K562 (cell line): ENCODE data around the gene LCTL. TPM values are rescaled to one million over a fixed set of nuclear protein-coding genes. Genes with fewer than 3 reads are reported as not detected.

Experiments used
- ATAC-seq: fragments of 200-7000 bp; cut with Tn5 transposase; 3 replicates; pipeline ENCODE4 v1.9.1; 2020; ENCODE audit warnings: moderate library complexity
- BruUV-seq: library from RNA; stranded (reverse); fragments of 400-500 nt; replicated peaks from 2 replicates; lab custom pipeline; 2021; lab: Mats Ljungman, UMichigan
- CTCF ChIA-PET: fragments of 300-600 bp; formaldehyde crosslinking; extraction: SDS; loops from one replicate; lab custom pipeline; 2021; ENCODE audit warnings: low intra/inter-chr PET ratio; lab: Yijun Ruan, JAX
- POLR2A ChIA-PET: fragments of 300-600, 350-650 bp; sonication (Branson Sonifier 250); formaldehyde crosslinking; extraction: SDS; loops from one replicate; lab custom pipeline; 2021; ENCODE audit warnings: antibody characterized with exemption, inconsistent platforms; lab: Yijun Ruan, JAX
- DNase-seq, 4 experiments: peaks; one replicate each; pipeline versions ENCODE4 v3.0.0 to v3.0.0-alpha.2; 2011 to 2018; ENCODE audit warnings: low spot score in 3 of 4, mixed read lengths in 3 of 4; ENCODE audit errors: extremely low read depth in 1 of 4
- FAIRE-seq: peaks from 2 replicates; lab custom pipeline; 2011; peaks lifted over from hg19 to GRCh38; lab: Jason Lieb, UNC
- H2AFZ ChIP-seq: 2 replicates; pipeline ENCODE4 v1.6.0; 2011; ENCODE audit warnings: low read depth, low read length, control low read depth, inconsistent platforms
- H3K27ac ChIP-seq: fragments of 200-600 bp; 3 replicates; pipeline ENCODE4 v1.8.0; 2011; ENCODE audit warnings: low read depth, mild to moderate bottlenecking, control low read depth, inconsistent platforms, low read length, moderate library complexity, mixed read lengths; ENCODE audit errors: extremely low read depth
- H3K27me3 ChIP-seq, 2 experiments: fragments of 300-600 bp in 1 of 2; 2 replicates in 1 of 2; 3 replicates in 1 of 2; pipeline versions ENCODE4 v1.6.0 to v1.8.0; 2011; ENCODE audit warnings: inconsistent platforms in 2 of 2, low read length in 2 of 2, mild to moderate bottlenecking in 1 of 2, mixed read lengths in 1 of 2, moderate library complexity in 1 of 2; ENCODE audit not compliant: control insufficient read depth in 2 of 2, insufficient read depth in 2 of 2
- H3K36me3 ChIP-seq: fragments of 300-600 bp; 3 replicates; pipeline ENCODE4 v1.8.0; 2011; ENCODE audit warnings: mild to moderate bottlenecking, low read length, inconsistent platforms; ENCODE audit not compliant: control insufficient read depth, insufficient read depth
- H3K4me1 ChIP-seq, 2 experiments: fragments of 200-600 bp in 1 of 2; replicated peaks in 1 of 2; 2 replicates in 1 of 2; 3 replicates in 1 of 2; pipeline versions ENCODE4 v1.5.1 to v1.8.0; 2011; ENCODE audit warnings: inconsistent platforms in 2 of 2, low read length in 2 of 2, mild to moderate bottlenecking in 1 of 2, mixed read lengths in 1 of 2, moderate library complexity in 1 of 2; ENCODE audit not compliant: control insufficient read depth in 2 of 2, insufficient read depth in 2 of 2
- H3K4me2 ChIP-seq: 2 replicates; pipeline ENCODE4 v1.6.1; 2011; ENCODE audit warnings: low read length, control low read depth, inconsistent platforms, mixed read lengths; ENCODE audit not compliant: insufficient read depth
- H3K4me3 ChIP-seq: fragments of 200-600 bp; sonication (generic), shearing (Covaris generic); 2 replicates; pipeline ENCODE4 v1.5.1; 2016; ENCODE audit warnings: control low read depth, inconsistent platforms
- H3K79me2 ChIP-seq: fragments of 200-600 bp; 3 replicates; pipeline ENCODE4 v1.8.0; 2011; ENCODE audit warnings: low read length, inconsistent platforms; ENCODE audit not compliant: control insufficient read depth, insufficient read depth
- H3K9ac ChIP-seq, 2 experiments: 2 replicates each; pipeline versions ENCODE4 v1.6.0 to v1.6.1; 2011; ENCODE audit warnings: low read depth in 2 of 2, low read length in 2 of 2, control low read depth in 1 of 2, inconsistent platforms in 1 of 2, mild to moderate bottlenecking in 1 of 2, mixed read lengths in 1 of 2; ENCODE audit not compliant: insufficient read depth in 1 of 2
- H3K9me1 ChIP-seq: one replicate; pipeline ENCODE4 v1.6.0; 2011; ENCODE audit warnings: inconsistent platforms, mild to moderate bottlenecking, low read length, moderate library complexity; ENCODE audit not compliant: control insufficient read depth, insufficient read depth
- H3K9me3 ChIP-seq: replicated peaks from 2 replicates; pipeline ENCODE4 v1.5.1; 2011; ENCODE audit warnings: low read depth, low read length, inconsistent platforms; ENCODE audit not compliant: control insufficient read depth, insufficient read depth
- H4K20me1 ChIP-seq: replicated peaks from 2 replicates; pipeline ENCODE4 v1.6.1; 2011; ENCODE audit warnings: low read length, inconsistent platforms, mixed read lengths; ENCODE audit not compliant: control insufficient read depth, insufficient read depth
- ATF7 ChIP-seq: fragments of 450-650 bp; IDR thresholded peaks from 2 replicates; pipeline ENCODE4 v1.7.1; 2014; ENCODE audit warnings: mild to moderate bottlenecking, moderate library complexity
- CHCHD3 ChIP-seq: fragments of 250-450 bp; sonication (Bioruptor Pico); IDR thresholded peaks from 2 replicates; pipeline ENCODE4 v2.1.2; 2022; ENCODE audit warnings: mild to moderate bottlenecking
- ETV1 ChIP-seq: fragments of 450-650 bp; conservative IDR thresholded peaks from 2 replicates; pipeline ENCODE4 v1.6.1; 2016; ENCODE audit warnings: missing genetic modification characterization, control low read depth, low read depth, missing compliant biosample characterization
- FOXK2 ChIP-seq, 2 experiments: fragments of 450-650 bp; IDR thresholded peaks in 1 of 2; conservative IDR thresholded peaks in 1 of 2; 2 replicates each; pipeline ENCODE4 v1.6.1; 2016; ENCODE audit warnings: low read depth in 2 of 2, mild to moderate bottlenecking in 1 of 2
- JUND ChIP-seq, 2 experiments: IDR thresholded peaks; 2 replicates in 1 of 2; 3 replicates in 1 of 2; pipeline ENCODE4 v1.6.1; 2011; ENCODE audit warnings: borderline replicate concordance in 2 of 2, low read depth in 2 of 2, low read length in 2 of 2, improper control_type of control experiment in 1 of 2, missing biosample characterization in 1 of 2, missing genetic modification characterization in 1 of 2, missing genetic modification reagents in 1 of 2
- NFRKB ChIP-seq: fragments of 450-650 bp; IDR thresholded peaks from 2 replicates; pipeline ENCODE4 v1.6.1; 2016; ENCODE audit warnings: low read depth
- TARDBP ChIP-seq: fragments of 450-650 bp; IDR thresholded peaks from 2 replicates; pipeline ENCODE4 v1.6.1; 2016
- ZNF140 ChIP-seq: fragments of 250-450 bp; sonication (Bioruptor Pico); IDR thresholded peaks from 2 replicates; pipeline ENCODE4 v1.8.0; 2021; ENCODE audit warnings: moderate library complexity, mild to moderate bottlenecking, inconsistent platforms
- ZNF24 ChIP-seq: fragments of 450-650 bp; IDR thresholded peaks from 2 replicates; pipeline ENCODE4 v1.6.1; 2016
- WGBS: fragments of 100-300 bp; shearing (Covaris generic); methylation state at CpG from one replicate; pipeline ENCODE4 v1.1.6; 2016; ENCODE audit warnings: low coverage, mixed read lengths; ENCODE audit not compliant: insufficient coverage; ENCODE audit errors: missing lambda C conversion rate; 5-methylcytosine and 5-hydroxymethylcytosine counted together
- in situ Hi-C: fragments of 300-500 bp; cut with MboI; formaldehyde crosslinking; loops from 4 replicates; pipeline ENCODE4 v1.15.0; 2018; ENCODE audit warnings: inconsistent platforms, mixed read lengths
- intact Hi-C: fragments of 100-400 bp; cut with micrococcal nuclease; formaldehyde crosslinking; loops from 2 replicates; pipeline ENCODE4 v1.14.2; 2022
- polyA plus RNA-seq, 8 experiments: library from polyadenylated mRNA; depleted of rRNA in 4 of 8; stranded (reverse) in 5 of 8; unstranded in 3 of 8; fragments of >200 nt; fragmentation: Nextera tagmentation in 2 of 8; fragmentation: Illumina TruSeq in 1 of 8; extraction: Ambion mirVana in 2 of 8; extraction: Trizol in 1 of 8; gene quantifications; 2 replicates each; pipeline versions ENCODE4 v1.2.1 to v1.2.3, GENCODE V29; 2011 to 2014; ENCODE audit warnings: inconsistent platforms in 1 of 8, missing spikeins in 1 of 8
- total RNA-seq, 7 experiments: library from RNA; depleted of rRNA in 6 of 7; stranded (reverse); fragments of >200 nt in 6 of 7; fragmentation: Illumina TruSeq in 2 of 7; extraction: Trizol in 2 of 7; gene quantifications; 2 replicates each; pipeline versions ENCODE4 v1.2.1 to v1.2.3, GENCODE V29; 2011 to 2021; ENCODE audit warnings: low replicate concordance in 1 of 7
- TF ChIP-seq, protein P1 (sequence below): fragments of 450-650 bp; IDR thresholded peaks from 2 replicates; pipeline ENCODE4 v1.6.1; 2018; ENCODE audit not compliant: partially characterized antibody
- TF ChIP-seq, protein P2 (sequence below): fragments of 250-450 bp; sonication (Bioruptor Pico); IDR thresholded peaks from 2 replicates; pipeline ENCODE4 v1.4.0; 2020; ENCODE audit warnings: mild to moderate bottlenecking, moderate library complexity
- TF ChIP-seq, protein P3 (sequence below): sonication (generic); formaldehyde crosslinking; IDR thresholded peaks from 2 replicates; pipeline ENCODE4 v1.8.0; 2022; ENCODE audit warnings: mild to moderate bottlenecking, low read depth, missing genetic modification reagents

LCTL gene
- total and polyA plus RNA-seq, 9 of the 15 experiments (the other 6 are each of a cell fraction or from before 2014, with no cell fraction given): 0.08 to 0.31 (median 0.17) TPM; not detected in 6

DNA sequence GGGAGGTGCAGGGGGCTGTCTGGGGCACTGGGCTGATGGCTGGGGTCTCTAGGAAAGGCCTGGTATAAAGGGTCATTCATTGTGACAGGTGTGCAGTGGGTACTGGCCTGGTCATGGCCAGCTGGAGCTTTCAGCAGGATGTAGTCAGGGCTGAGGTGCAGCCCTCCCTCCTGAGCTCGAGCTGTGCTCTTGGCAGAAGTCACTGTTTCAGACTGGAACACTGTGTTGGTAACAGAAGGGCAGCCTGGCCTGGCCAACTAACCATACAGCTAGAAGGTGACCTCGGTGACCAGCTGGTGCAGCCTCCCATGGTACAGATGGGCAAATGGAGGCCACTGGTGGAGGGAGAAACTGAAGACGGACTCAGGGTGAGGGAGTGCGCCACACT lies 34.4 kb upstream of the LCTL start:
- H3K4me2 ChIP-seq: no peak overlapping the region
- intact Hi-C loops (no loop called here), in situ Hi-C loops (no loop called here)
- H3K9ac ChIP-seq: peak overlapping the region in 1 of 2 experiments; percentile 14; a peak in 1 of 4 replicates
- peaks cover 88% of the 10 kb centered on the region for H3K36me3 ChIP-seq
- H3K4me3 ChIP-seq: no peak overlapping the region
- H3K27me3 ChIP-seq: no peaks in the 10 kb centered on the region
- CTCF ChIA-PET: no interaction called here
- FAIRE-seq (no peak), ATAC-seq (no peak), DNase-seq (no peak)
- peaks cover 0 to 4% of the 10 kb centered on the region in 2 experiments; a peak in 3 of 5 replicates for H3K4me1 ChIP-seq
- TF ChIP-seq, protein P1, sequence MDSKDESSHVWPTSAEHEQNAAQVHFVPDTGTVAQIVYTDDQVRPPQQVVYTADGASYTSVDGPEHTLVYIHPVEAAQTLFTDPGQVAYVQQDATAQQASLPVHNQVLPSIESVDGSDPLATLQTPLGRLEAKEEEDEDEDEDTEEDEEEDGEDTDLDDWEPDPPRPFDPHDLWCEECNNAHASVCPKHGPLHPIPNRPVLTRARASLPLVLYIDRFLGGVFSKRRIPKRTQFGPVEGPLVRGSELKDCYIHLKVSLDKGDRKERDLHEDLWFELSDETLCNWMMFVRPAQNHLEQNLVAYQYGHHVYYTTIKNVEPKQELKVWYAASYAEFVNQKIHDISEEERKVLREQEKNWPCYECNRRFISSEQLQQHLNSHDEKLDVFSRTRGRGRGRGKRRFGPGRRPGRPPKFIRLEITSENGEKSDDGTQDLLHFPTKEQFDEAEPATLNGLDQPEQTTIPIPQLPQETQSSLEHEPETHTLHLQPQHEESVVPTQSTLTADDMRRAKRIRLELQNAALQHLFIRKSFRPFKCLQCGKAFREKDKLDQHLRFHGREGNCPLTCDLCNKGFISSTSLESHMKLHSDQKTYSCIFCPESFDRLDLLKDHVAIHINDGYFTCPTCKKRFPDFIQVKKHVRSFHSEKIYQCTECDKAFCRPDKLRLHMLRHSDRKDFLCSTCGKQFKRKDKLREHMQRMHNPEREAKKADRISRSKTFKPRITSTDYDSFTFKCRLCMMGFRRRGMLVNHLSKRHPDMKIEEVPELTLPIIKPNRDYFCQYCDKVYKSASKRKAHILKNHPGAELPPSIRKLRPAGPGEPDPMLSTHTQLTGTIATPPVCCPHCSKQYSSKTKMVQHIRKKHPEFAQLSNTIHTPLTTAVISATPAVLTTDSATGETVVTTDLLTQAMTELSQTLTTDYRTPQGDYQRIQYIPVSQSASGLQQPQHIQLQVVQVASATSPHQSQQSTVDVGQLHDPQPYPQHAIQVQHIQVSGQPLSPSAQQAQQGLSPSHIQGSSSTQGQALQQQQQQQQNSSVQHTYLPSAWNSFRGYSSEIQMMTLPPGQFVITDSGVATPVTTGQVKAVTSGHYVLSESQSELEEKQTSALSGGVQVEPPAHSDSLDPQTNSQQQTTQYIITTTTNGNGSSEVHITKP: no peak
- TF ChIP-seq JUND (IDR thresholded peaks at IDR 0.05; ENCODE audit: borderline replicate concordance, low read depth, low read length) (no peak), JUND (tag; IDR thresholded peaks at IDR 0.05; ENCODE audit: borderline replicate concordance, low read depth, low read length) (no peak), ZNF140 (no peak), TARDBP (no peak), ZNF24 (no peak), ATF7 (no peak), ETV1 (tag) (no peak), CHCHD3 (no peak), FOXK2 (conservative IDR thresholded peaks at IDR 0.05 in 1 of 2, IDR thresholded peaks at IDR 0.05 in 1 of 2; ENCODE audit: low read depth in 2 of 2) (no peak), NFRKB (no peak)
- TF ChIP-seq, protein P2, sequence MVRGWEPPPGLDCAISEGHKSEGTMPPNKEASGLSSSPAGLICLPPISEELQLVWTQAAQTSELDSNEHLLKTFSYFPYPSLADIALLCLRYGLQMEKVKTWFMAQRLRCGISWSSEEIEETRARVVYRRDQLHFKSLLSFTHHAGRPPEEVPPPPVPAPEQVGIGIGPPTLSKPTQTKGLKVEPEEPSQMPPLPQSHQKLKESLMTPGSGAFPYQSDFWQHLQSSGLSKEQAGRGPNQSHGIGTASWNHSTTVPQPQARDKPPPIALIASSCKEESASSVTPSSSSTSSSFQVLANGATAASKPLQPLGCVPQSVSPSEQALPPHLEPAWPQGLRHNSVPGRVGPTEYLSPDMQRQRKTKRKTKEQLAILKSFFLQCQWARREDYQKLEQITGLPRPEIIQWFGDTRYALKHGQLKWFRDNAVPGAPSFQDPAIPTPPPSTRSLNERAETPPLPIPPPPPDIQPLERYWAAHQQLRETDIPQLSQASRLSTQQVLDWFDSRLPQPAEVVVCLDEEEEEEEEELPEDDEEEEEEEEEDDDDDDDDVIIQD (CRISPR knock-in tag): no peak
- TF ChIP-seq, protein P3, sequence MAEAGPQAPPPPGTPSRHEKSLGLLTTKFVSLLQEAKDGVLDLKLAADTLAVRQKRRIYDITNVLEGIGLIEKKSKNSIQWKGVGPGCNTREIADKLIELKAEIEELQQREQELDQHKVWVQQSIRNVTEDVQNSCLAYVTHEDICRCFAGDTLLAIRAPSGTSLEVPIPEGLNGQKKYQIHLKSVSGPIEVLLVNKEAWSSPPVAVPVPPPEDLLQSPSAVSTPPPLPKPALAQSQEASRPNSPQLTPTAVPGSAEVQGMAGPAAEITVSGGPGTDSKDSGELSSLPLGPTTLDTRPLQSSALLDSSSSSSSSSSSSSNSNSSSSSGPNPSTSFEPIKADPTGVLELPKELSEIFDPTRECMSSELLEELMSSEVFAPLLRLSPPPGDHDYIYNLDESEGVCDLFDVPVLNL (CRISPR knock-in tag): no peak
- no peak overlapping the region for H2AFZ ChIP-seq
- H3K9me1 ChIP-seq: peaks cover 4% of the 10 kb centered on the region
- H3K9me3 ChIP-seq: no peaks in the 10 kb centered on the region
- H3K27ac ChIP-seq: no peak overlapping the region
- H3K79me2 ChIP-seq: peaks cover 97% of the 10 kb centered on the region
- BruUV-seq: no TSS peak
- 78% methylated on average over 4 of the region's 4 CpGs for WGBS
- POLR2A ChIA-PET: interaction anchor here (0.5 to 2.3 kb wide), 8 partner anchors 8 to 46 kb away, joined by 3 to 11 read pairs (median 4); no protein-coding TSS in a partner anchor
- H4K20me1 ChIP-seq: peaks cover 59% of the 10 kb centered on the region
